ENCODE results near the gene TMEM185B.

DNA sequence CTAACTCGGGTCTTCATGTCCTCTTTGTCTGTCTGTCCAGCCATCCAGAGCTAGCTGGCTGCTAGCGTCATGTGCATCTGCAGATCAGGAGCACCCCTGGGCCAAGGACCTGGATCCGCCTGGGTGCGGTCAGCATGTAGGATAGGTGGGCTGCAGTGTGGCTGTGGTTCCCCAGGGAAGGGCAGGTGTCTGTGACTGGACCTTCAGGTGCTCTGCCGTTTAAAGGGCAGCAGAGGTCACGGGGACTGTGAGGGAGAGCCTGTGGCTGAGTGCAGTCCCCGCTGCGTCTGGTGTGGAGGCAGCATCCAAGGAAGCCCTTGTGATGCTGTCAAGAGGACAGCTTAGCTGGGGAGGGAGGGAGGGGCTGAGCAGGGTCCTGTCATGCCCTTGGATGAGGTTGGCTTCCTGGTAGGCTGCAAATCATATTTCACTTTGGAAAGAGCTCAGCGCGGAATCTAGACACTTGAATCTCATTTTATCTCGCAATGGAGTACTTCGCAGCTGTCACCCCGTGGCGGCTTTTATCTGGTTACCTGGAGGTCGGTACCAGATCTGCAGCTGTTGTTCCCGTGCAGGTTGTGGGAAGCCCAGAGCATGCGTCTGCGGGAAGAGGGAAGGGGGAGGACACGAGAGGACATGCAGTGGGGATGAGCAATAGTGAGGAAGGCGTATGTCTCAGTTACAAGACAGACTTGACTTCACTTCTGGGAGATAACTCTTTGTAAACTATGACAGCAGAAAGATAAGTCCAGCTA is 23.5 kb upstream of the TMEM185B start:
- TF ChIP-seq POLR2A (IDR thresholded peaks at IDR 0.05) = no peak
- no peak for TF ChIP-seq CTCF (IDR thresholded peaks at IDR 0.05)

Data from right lobe of liver (tissue), 4 donors.